ENCODE results near the gene ITGA1. TPM values are rescaled to one million over a fixed set of nuclear protein-coding genes. Genes with fewer than 3 reads are reported as not detected.
"Not testable (repeated sequence)": the region's sequence is repeated elsewhere in the genome, so short reads cannot be mapped to it uniquely, and the experiment has no call there.

Gene ITGA1
- polyA plus RNA-seq, 3 donors: 47.7 to 59.8 (median 52.6) TPM

GRCh38 chr5:52811067-52811749 lies 23.5 kb downstream of the ITGA1 start:
- no peak for DNase-seq (ENCODE audit: extremely low read depth in 1 of 11, low read depth in 9 of 11, low spot score in 4 of 11)

GRCh38 chr5:52814352-52815148 lies 26.8 kb downstream of the ITGA1 start:
- no peak for DNase-seq (ENCODE audit: extremely low read depth in 1 of 11, low read depth in 9 of 11, low spot score in 4 of 11)

GRCh38 chr5:52817818-52818217 lies 30.1 kb downstream of the ITGA1 start:
- DNase-seq (ENCODE audit: extremely low read depth in 1 of 11, low read depth in 9 of 11, low spot score in 4 of 11): no peak

- no peak for DNase-seq (ENCODE audit: extremely low read depth in 1 of 11, low read depth in 9 of 11, low spot score in 4 of 11)
Observed at GRCh38 chr5:52818360-52818759, 30.6 kb downstream of the ITGA1 start.

GRCh38 chr5:52818807-52819206 lies 31.1 kb downstream of the ITGA1 start:
- not testable (repeated sequence) for DNase-seq (ENCODE audit: extremely low read depth in 1 of 11, low read depth in 9 of 11, low spot score in 4 of 11)

- DNase-seq (ENCODE audit: extremely low read depth in 1 of 11, low read depth in 9 of 11, low spot score in 4 of 11): no peak
Observed at GRCh38 chr5:52821901-52822300, 34.2 kb downstream of the ITGA1 start.

DNA sequence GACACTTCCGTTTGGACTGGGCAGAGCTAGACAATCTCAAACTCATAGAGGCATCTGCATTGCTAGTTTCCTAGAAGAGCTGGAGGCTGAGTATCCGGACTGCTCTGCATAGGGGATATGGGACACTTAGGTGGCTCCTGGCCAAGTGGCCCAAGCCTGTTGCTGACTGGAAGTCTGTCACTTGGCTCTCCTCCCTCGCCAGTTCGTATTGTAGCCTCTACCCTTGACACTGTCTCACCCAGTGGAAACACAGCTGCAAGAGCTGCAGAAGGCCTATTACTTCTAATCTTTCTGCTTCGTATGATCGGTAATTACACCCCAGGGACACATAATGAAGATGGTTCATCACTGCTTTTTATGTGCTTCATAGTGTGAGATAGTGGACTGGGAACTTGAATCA lies 34.7 kb downstream of the ITGA1 start:
- DNase-seq (ENCODE audit: extremely low read depth in 1 of 11, low read depth in 9 of 11, low spot score in 4 of 11): peak in 2 of 11 donors; percentile 54 to 56

DNA sequence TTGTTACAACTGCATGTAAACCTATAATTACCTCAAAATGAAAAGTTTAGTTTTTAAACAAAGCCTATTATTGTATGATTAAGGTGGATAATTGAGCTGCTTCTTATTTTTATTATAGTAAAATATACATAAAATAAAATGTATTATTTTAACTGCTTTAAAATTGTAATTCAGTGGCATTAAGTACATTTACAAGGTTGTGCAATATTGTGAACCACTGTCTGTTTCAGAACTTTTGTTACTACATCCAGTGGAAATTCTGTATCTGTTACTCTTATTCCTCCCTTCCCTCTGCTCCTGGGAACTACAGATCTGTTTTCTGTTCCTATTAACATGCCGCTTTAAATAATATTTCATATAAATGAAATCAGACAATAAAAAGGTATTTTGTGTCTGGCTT lies 37.1 kb downstream of the ITGA1 start:
- no peak for DNase-seq (ENCODE audit: extremely low read depth in 1 of 11, low read depth in 9 of 11, low spot score in 4 of 11)

GRCh38 chr5:52825826-52826225 lies 38.1 kb downstream of the ITGA1 start:
- no peak for DNase-seq (ENCODE audit: extremely low read depth in 1 of 11, low read depth in 9 of 11, low spot score in 4 of 11)

GRCh38 chr5:52827815-52828214 lies 40.1 kb downstream of the ITGA1 start:
- no peak for DNase-seq (ENCODE audit: extremely low read depth in 1 of 11, low read depth in 9 of 11, low spot score in 4 of 11)

GRCh38 chr5:52829664-52830063 lies 41.9 kb downstream of the ITGA1 start:
- no peak for DNase-seq (ENCODE audit: extremely low read depth in 1 of 11, low read depth in 9 of 11, low spot score in 4 of 11)

DNA sequence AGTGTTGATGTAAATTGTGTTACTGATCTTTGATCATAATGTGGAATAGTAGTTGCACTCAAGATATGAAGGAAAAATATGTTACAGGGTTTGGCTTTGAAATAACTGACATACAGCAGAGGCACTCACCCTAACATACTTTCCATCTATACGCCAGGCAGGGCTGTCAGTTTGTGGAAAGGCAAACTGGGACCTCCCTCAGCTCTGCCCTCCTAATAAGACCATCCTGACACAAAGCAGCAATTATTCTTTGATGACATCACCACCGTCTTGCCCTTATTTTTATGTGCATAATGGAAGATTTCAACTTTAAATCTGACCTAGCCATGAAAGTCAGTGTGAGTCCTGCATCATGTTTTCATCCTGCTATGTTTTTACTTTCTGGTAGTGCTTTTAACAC lies 42.9 kb downstream of the ITGA1 start:
- no peak for DNase-seq (ENCODE audit: extremely low read depth in 1 of 11, low read depth in 9 of 11, low spot score in 4 of 11)

GRCh38 chr5:52831786-52832511 lies 44.2 kb downstream of the ITGA1 start:
- DNase-seq (ENCODE audit: extremely low read depth in 1 of 11, low read depth in 9 of 11, low spot score in 4 of 11): no peak

DNA sequence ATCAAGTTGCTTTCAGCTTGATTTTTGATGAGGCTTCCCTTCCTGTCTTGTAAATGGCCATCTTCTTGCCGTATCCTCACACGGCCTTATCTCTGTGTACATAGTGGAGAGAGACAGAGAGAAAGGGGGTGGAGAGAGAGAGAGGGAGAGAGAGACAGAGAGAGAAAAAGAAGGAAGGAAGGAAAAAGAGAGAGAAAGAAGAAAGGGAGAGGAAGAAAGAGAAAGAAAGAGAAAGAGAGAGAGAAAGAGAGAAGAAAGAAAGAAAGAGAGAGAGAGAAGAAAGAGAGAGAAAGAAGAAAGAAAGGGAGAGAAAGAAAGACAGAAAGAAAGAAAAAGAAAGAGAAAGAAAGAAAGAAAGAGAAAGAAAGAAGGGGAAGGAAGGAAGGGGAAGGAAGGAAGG lies 46.6 kb downstream of the ITGA1 start:
- no peak for DNase-seq (ENCODE audit: extremely low read depth in 1 of 11, low read depth in 9 of 11, low spot score in 4 of 11)

DNA sequence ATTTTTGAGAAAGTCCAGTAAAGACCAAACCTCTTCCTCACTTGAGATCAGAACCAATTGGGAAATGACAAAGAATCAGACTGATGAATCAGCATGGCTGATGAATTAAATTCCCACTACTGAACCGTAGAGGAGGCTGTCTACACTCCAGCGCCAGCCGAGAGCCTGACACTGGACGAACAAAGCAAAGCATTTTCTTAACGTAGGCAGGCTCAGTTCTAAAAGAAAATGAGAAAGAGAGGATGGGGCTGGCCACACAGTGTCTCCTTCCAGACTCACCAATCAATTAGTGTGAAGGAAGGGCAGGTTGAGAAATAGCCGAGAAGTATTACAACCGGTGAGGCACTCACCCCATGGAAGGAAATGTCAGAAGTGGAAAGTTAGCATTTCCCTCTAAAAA lies 49.4 kb downstream of the ITGA1 start:
- no peak for DNase-seq (ENCODE audit: extremely low read depth in 1 of 11, low read depth in 9 of 11, low spot score in 4 of 11)

DNA sequence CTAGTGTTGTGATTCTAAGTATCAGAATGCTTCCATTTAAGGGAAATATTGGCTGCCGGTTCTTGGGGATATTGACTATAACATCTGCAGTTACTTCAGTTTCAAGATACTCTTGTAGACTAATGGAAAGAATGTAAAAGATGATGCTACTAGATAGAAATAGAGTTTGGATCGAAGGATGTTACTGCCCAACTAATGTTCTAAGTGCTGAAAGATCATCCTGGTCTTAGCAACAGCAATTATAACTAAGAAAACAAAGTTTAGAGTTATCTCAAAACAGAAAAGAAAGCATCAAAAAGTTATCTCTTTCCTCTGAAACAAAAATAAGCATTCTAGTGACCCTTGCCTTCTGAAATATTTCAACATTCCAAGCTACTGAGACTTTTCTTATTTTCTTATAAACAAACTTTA lies 49.9 kb downstream of the ITGA1 start:
- no peak for DNase-seq (ENCODE audit: extremely low read depth in 1 of 11, low read depth in 9 of 11, low spot score in 4 of 11)

DNA sequence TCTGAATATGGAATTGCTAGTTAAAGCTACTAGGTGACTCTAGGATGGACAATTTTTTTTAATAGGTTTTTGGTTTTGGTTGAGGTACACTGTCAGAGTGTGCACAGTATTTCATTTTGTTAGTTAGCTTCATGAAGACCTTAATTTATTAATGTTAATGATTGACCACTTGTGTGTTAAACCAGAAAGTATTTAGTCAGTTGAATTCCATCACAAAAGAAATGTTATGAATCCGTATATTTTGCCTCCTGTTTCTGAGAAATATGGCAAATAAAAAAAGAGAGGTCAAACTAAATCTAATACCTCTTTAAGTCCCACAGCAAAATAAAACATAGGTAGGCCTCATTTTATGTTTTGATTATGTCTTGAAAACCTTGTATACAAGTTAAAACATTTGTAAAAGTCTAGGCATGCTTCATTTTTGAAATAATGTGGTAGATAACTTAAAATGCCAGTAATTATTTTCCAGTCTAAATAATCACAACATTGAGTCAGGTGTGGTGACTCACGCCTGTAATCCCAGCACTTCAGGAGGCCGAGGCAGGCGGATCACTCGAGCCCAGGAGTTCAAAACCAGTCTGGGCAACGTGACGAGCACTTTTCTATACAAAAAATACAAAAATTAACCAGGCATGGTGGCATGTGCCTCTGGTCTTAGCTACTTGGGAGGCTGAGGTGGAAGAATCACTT lies 50.8 kb downstream of the ITGA1 start:
- no peak for DNase-seq (ENCODE audit: extremely low read depth in 1 of 11, low read depth in 9 of 11, low spot score in 4 of 11)

- DNase-seq (ENCODE audit: extremely low read depth in 1 of 11, low read depth in 9 of 11, low spot score in 4 of 11): no peak
Observed at GRCh38 chr5:52839285-52839684, 51.6 kb downstream of the ITGA1 start.

- DNase-seq (ENCODE audit: extremely low read depth in 1 of 11, low read depth in 9 of 11, low spot score in 4 of 11): peak in 1 of 11 donors; percentile 45
Observed at GRCh38 chr5:52840277-52841050, 52.7 kb downstream of the ITGA1 start.
